WTC11 (cell line): ENCODE results near the gene TSEN54. TPM values are rescaled to one million over a fixed set of nuclear protein-coding genes. Genes with fewer than 3 reads are reported as not detected.

Experiments used
- ATAC-seq: fragments of 200-7000 bp; cut with Tn5 transposase; 2 replicates; pipeline ENCODE4 v1.10.0; 2021; ENCODE audit warnings: mild to moderate bottlenecking, moderate library complexity
- CTCF ChIA-PET: fragments of 300-600 bp; sonication (Branson Sonifier 250); formaldehyde crosslinking; loops from one replicate; lab custom pipeline; 2021; ENCODE audit warnings: antibody characterized with exemption; lab: Charles Lee
- POLR2A ChIA-PET: fragments of 350-600 bp; sonication (Branson Sonifier 250); formaldehyde crosslinking; loops from one replicate; lab custom pipeline; 2021; ENCODE audit warnings: antibody characterized with exemption; lab: Charles Lee
- DNase-seq: peaks from one replicate; pipeline ENCODE4 v3.0.0; 2021; ENCODE audit warnings: low spot score
- H3K27ac Mint-ChIP-seq: 2 replicates; pipeline ENCODE4 v1.8.0; 2021; ENCODE audit warnings: mixed read lengths
- H3K27me3 Mint-ChIP-seq: 2 replicates; pipeline ENCODE4 v1.8.0; 2021; ENCODE audit warnings: low read depth, mild to moderate bottlenecking, moderate library complexity, mixed read lengths
- H3K36me3 Mint-ChIP-seq: 2 replicates; pipeline ENCODE4 v1.8.0; 2021; ENCODE audit warnings: mixed read lengths
- H3K4me1 Mint-ChIP-seq: 2 replicates; pipeline ENCODE4 v1.8.0; 2022; ENCODE audit warnings: mixed read lengths
- H3K4me3 Mint-ChIP-seq: 2 replicates; pipeline ENCODE4 v1.8.0; 2021; ENCODE audit warnings: mild to moderate bottlenecking, moderate library complexity, mixed read lengths
- H3K9me3 Mint-ChIP-seq: 2 replicates; pipeline ENCODE4 v1.8.0; 2021; ENCODE audit warnings: mixed read lengths
- ATF1 ChIP-seq: sonication (generic); formaldehyde crosslinking; IDR thresholded peaks from 2 replicates; pipeline ENCODE4 v1.8.1; 2023; ENCODE audit warnings: mild to moderate bottlenecking, moderate library complexity, missing genetic modification reagents
- CREM ChIP-seq: sonication (generic); formaldehyde crosslinking; IDR thresholded peaks from 2 replicates; pipeline ENCODE4 v1.8.1; 2022; ENCODE audit warnings: mild to moderate bottlenecking, missing genetic modification reagents, moderate library complexity
- ESRRA ChIP-seq: sonication (generic); formaldehyde crosslinking; IDR thresholded peaks from 2 replicates; pipeline ENCODE4 v1.8.1; 2022; ENCODE audit warnings: mild to moderate bottlenecking, missing genetic modification reagents, borderline replicate concordance
- FOXP1 ChIP-seq: sonication (generic); formaldehyde crosslinking; IDR thresholded peaks from 2 replicates; pipeline ENCODE4 v1.8.0; 2022; ENCODE audit warnings: missing genetic modification reagents, mild to moderate bottlenecking, moderate library complexity, borderline replicate concordance
- KAT7 ChIP-seq: sonication (generic); formaldehyde crosslinking; IDR thresholded peaks from 2 replicates; pipeline ENCODE4 v1.8.1; 2023; ENCODE audit warnings: missing genetic modification reagents, mild to moderate bottlenecking, borderline replicate concordance
- MXD4 ChIP-seq: fragments of 250-450 bp; sonication (Bioruptor Pico); IDR thresholded peaks from 2 replicates; pipeline ENCODE4 v1.8.0; 2021; ENCODE audit warnings: mild to moderate bottlenecking, moderate library complexity, borderline replicate concordance
- TEAD1 ChIP-seq: sonication (generic); formaldehyde crosslinking; IDR thresholded peaks from 2 replicates; pipeline ENCODE4 v1.8.0; 2022; ENCODE audit warnings: mild to moderate bottlenecking, missing genetic modification reagents
- ZNF317 ChIP-seq: sonication (generic); formaldehyde crosslinking; IDR thresholded peaks from 2 replicates; pipeline ENCODE4 v1.8.1; 2023; ENCODE audit warnings: low read depth, mild to moderate bottlenecking, moderate library complexity, missing genetic modification reagents, borderline replicate concordance
- ZNF416 ChIP-seq: fragments of 250-450 bp; sonication (Bioruptor Pico); IDR thresholded peaks from 2 replicates; pipeline ENCODE4 v1.9.0; 2021; ENCODE audit warnings: mild to moderate bottlenecking, inconsistent platforms
- ZNF423 ChIP-seq: fragments of 250-450 bp; sonication (Bioruptor Pico); IDR thresholded peaks from 2 replicates; pipeline ENCODE4 v2.1.2; 2022; ENCODE audit warnings: mild to moderate bottlenecking, moderate library complexity
- total RNA-seq: library from RNA; stranded (reverse); gene quantifications from 3 replicates; pipeline ENCODE4 v1.2.3, GENCODE V29; 2021
- TF ChIP-seq, protein P1 (sequence below): sonication (generic); formaldehyde crosslinking; IDR thresholded peaks from 2 replicates; pipeline ENCODE4 v1.8.0; 2023; ENCODE audit warnings: missing genetic modification reagents, mild to moderate bottlenecking, borderline replicate concordance
- TF ChIP-seq, protein P2 (sequence below): sonication (generic); formaldehyde crosslinking; IDR thresholded peaks from 2 replicates; pipeline ENCODE4 v1.8.1; 2023; ENCODE audit warnings: mild to moderate bottlenecking, moderate library complexity, missing genetic modification reagents
- TF ChIP-seq, protein P3 (sequence below): fragments of 250-450 bp; sonication (Bioruptor Pico); IDR thresholded peaks from 2 replicates; pipeline ENCODE4 v1.9.0; 2021; ENCODE audit warnings: mild to moderate bottlenecking, borderline replicate concordance
- TF ChIP-seq, protein P4 (sequence below): sonication (generic); formaldehyde crosslinking; IDR thresholded peaks from 2 replicates; pipeline ENCODE4 v1.8.0; 2022; ENCODE audit warnings: mild to moderate bottlenecking, missing genetic modification reagents

Gene TSEN54
- total RNA-seq, 1 experiment from 2014 or later: 53.4 TPM

DNA sequence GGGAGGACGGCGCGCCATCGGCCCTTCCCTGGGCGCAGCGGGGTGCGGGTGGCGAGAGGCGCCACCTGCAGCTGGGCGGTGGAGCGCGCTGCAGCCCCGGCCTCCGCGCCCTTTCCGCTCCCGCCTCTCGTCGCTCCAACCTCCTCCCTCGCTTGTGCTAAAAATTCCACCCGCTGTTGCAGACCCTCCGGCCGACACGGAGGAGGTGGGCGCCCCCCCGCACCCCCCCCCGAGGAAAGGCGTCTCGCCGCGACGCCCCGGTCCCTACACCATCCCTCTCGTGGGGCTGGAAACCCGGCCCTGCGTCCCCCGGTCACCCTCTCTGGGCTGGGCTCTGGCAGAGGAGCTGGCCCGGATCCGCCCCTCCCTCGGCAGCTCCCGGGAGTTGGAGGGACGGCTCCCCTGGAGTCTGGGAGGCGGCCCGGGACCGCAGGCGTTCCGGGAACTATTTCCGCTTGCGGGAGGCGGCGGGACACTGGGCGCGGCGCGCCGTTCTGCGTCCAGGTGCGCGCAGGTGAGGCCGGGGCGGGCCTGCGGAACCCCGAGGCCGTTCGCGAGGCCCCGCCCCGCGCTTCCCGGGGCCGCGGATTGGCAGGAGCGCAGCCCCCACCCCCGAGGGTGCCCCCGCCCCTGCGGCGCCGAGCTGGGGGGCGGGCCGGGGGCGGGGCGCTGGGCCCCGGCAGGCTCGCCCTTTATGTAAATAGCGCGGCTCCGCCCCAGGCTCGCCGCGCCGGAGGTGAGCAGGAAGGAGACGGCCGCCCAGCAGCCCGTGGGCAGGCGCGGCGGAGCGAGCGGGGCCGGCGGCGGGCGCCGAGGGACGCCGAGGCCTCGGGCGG lies 8.9 kb downstream of the TSEN54 start, which contains the start of gene LLGL2 (continued):
- TF ChIP-seq, protein P1, sequence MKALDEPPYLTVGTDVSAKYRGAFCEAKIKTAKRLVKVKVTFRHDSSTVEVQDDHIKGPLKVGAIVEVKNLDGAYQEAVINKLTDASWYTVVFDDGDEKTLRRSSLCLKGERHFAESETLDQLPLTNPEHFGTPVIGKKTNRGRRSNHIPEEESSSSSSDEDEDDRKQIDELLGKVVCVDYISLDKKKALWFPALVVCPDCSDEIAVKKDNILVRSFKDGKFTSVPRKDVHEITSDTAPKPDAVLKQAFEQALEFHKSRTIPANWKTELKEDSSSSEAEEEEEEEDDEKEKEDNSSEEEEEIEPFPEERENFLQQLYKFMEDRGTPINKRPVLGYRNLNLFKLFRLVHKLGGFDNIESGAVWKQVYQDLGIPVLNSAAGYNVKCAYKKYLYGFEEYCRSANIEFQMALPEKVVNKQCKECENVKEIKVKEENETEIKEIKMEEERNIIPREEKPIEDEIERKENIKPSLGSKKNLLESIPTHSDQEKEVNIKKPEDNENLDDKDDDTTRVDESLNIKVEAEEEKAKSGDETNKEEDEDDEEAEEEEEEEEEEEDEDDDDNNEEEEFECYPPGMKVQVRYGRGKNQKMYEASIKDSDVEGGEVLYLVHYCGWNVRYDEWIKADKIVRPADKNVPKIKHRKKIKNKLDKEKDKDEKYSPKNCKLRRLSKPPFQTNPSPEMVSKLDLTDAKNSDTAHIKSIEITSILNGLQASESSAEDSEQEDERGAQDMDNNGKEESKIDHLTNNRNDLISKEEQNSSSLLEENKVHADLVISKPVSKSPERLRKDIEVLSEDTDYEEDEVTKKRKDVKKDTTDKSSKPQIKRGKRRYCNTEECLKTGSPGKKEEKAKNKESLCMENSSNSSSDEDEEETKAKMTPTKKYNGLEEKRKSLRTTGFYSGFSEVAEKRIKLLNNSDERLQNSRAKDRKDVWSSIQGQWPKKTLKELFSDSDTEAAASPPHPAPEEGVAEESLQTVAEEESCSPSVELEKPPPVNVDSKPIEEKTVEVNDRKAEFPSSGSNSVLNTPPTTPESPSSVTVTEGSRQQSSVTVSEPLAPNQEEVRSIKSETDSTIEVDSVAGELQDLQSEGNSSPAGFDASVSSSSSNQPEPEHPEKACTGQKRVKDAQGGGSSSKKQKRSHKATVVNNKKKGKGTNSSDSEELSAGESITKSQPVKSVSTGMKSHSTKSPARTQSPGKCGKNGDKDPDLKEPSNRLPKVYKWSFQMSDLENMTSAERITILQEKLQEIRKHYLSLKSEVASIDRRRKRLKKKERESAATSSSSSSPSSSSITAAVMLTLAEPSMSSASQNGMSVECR (CRISPR knock-in tag): peak; percentile 62; the same call in 1 of the 2 replicates
- TF ChIP-seq, all 79 proteins: peak for 19

DNA sequence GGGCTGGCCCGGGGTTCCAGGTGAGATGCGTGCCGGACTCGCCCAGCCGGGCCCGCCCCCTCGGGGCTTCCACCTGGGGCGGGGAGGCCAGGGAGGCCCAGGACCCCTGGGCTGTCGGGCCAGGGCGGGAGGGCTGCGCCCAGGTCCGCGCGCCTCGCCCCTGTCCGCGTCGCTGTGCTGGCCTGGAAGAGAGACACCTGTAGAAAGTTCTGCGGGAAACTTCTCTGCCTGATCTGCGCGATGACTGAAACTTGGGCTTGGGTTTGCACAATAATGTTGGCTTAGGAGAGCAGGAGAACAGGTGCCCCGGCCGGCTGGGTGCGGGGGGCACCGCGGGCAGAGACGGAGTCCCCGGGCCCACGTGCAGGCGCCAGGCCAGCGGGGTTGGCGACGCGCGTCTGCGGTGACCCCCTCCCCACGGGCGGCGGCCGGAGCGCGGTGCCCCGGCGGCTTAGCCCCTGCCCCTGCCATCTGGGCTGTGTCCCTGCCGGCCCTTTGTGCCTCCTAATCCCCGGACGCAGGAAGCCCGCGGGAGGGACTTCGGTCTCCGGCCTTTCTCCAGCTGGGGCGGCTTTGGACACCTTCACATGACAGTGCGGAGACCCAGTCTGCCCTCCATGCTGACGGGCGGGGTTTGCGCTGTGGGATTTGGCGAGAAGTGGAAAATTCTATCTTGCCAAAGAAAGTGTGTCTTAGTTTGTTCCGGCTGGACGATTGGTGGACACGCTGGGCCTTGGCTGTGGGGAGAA lies 9.7 kb downstream of the TSEN54 start:
- Mint-ChIP-seq H3K36me3 (peaks cover 10% of the 10 kb centered on the region; the same call in 1 of the 2 replicates), H3K9me3 (no peaks in the 10 kb centered on the region), H3K4me1 (peaks cover 21% of the 10 kb centered on the region), H3K27ac (no peak overlapping the region), H3K27me3 (0 out of 2 replicates have a peak, but pooled peaks cover 3% of the 10 kb centered on the region), H3K4me3 (peak overlapping the region; percentile 83)
- peak; percentile 7 for ATAC-seq
- POLR2A ChIA-PET: interaction anchor here (0.7 to 1.6 kb wide), 5 partner anchors 9 to 237 kb away, joined by 3 to 9 read pairs (median 4); partner anchors contain the start of gene TSEN54
- TF ChIP-seq, protein P2, sequence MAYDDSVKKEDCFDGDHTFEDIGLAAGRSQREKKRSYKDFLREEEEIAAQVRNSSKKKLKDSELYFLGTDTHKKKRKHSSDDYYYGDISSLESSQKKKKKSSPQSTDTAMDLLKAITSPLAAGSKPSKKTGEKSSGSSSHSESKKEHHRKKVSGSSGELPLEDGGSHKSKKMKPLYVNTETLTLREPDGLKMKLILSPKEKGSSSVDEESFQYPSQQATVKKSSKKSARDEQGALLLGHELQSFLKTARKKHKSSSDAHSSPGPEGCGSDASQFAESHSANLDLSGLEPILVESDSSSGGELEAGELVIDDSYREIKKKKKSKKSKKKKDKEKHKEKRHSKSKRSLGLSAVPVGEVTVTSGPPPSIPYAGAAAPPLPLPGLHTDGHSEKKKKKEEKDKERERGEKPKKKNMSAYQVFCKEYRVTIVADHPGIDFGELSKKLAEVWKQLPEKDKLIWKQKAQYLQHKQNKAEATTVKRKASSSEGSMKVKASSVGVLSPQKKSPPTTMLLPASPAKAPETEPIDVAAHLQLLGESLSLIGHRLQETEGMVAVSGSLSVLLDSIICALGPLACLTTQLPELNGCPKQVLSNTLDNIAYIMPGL (CRISPR knock-in tag): 0 out of 2 replicates have a peak, but pooled peaks have one; percentile 42
- TF ChIP-seq FOXP1 (0 out of 2 replicates have a peak, but pooled peaks have one; percentile 52), CREM (CRISPR knock-in tag) (peak; percentile 31; the same call in 1 of the 2 replicates), ZNF423 (CRISPR knock-in tag) (peak; percentile 86), KAT7 (CRISPR knock-in tag) (0 out of 2 replicates have a peak, but pooled peaks have one; percentile 54), ZNF317 (no peak), MXD4 (CRISPR knock-in tag) (no peak), ZNF416 (CRISPR knock-in tag) (no peak; the same call in 1 of the 2 replicates), ESRRA (CRISPR knock-in tag) (no peak), ATF1 (CRISPR knock-in tag) (no peak), TEAD1 (CRISPR knock-in tag) (0 out of 2 replicates have a peak, but pooled peaks have one; percentile 25)
- TF ChIP-seq, protein P3, sequence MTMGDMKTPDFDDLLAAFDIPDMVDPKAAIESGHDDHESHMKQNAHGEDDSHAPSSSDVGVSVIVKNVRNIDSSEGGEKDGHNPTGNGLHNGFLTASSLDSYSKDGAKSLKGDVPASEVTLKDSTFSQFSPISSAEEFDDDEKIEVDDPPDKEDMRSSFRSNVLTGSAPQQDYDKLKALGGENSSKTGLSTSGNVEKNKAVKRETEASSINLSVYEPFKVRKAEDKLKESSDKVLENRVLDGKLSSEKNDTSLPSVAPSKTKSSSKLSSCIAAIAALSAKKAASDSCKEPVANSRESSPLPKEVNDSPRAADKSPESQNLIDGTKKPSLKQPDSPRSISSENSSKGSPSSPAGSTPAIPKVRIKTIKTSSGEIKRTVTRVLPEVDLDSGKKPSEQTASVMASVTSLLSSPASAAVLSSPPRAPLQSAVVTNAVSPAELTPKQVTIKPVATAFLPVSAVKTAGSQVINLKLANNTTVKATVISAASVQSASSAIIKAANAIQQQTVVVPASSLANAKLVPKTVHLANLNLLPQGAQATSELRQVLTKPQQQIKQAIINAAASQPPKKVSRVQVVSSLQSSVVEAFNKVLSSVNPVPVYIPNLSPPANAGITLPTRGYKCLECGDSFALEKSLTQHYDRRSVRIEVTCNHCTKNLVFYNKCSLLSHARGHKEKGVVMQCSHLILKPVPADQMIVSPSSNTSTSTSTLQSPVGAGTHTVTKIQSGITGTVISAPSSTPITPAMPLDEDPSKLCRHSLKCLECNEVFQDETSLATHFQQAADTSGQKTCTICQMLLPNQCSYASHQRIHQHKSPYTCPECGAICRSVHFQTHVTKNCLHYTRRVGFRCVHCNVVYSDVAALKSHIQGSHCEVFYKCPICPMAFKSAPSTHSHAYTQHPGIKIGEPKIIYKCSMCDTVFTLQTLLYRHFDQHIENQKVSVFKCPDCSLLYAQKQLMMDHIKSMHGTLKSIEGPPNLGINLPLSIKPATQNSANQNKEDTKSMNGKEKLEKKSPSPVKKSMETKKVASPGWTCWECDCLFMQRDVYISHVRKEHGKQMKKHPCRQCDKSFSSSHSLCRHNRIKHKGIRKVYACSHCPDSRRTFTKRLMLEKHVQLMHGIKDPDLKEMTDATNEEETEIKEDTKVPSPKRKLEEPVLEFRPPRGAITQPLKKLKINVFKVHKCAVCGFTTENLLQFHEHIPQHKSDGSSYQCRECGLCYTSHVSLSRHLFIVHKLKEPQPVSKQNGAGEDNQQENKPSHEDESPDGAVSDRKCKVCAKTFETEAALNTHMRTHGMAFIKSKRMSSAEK: no peak
- TF ChIP-seq, protein P4, sequence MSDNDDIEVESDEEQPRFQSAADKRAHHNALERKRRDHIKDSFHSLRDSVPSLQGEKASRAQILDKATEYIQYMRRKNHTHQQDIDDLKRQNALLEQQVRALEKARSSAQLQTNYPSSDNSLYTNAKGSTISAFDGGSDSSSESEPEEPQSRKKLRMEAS (CRISPR knock-in tag): peak; percentile 53; the same call in 1 of the 2 replicates
- peak; percentile 62 for DNase-seq
- CTCF ChIA-PET: interaction anchor here (0.6 to 3.9 kb wide), 27 partner anchors 9 to 285 kb away, joined by 3 to 65 read pairs (median 4); partner anchors contain the start of genes MIF4GD, SLC25A19, SMIM5 and TSEN54
